Right kidney (tissue), 1 donor: ENCODE data around the gene CELSR2.

Experiments used
- DNase-seq: peaks from one replicate; pipeline ENCODE4 v3.0.0-alpha.2; 2016

CELSR2 gene

GRCh38 chr1:109306832-109307273 is 57.5 kb downstream of the CELSR2 start, which contains the start of gene MYBPHL:
Gene MYBPHL, minus strand, starts transcription at chr1:109307011. Its CDS starts 20 bp downstream, at chr1:109306991.
- no peak for DNase-seq

DNA sequence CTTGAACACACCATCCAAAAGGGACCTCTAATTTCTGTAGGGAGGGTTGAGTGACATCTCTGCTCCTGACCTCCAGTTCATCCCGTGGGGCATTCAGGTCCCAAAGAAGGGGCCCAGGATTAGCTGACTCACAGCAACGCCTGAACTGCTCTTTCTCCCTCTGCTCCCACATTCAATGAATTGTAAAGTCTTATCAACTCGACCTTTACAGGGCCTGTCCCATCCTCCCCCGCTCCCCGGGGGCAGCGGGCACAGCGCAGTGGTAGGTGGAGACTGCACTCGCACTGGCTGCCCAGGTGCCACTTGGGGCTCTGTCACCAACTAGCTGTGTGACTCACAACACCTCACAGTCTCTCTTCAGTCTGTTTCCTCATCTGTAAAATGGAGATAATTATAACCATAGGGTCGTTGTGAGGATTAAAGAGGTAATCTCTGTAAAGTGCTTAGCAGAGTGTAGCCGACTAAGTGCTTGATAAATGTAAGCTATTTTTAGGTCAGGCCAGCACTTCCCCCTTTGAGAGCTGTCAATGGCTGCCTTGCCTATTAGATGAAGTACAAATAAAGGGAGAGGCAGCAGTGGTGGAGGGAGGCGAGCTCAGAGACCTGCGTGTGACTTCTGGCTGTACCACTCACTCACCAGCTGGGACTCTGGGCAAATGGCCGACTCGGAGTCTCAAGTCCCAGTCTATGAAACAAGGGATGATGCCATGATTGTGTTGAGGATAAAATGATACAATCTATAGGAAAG is 58.1 kb downstream of the CELSR2 start:
- DNase-seq = no peak

GRCh38 chr1:109309347-109309746 is 60.0 kb downstream of the CELSR2 start:
- DNase-seq = no peak

DNA sequence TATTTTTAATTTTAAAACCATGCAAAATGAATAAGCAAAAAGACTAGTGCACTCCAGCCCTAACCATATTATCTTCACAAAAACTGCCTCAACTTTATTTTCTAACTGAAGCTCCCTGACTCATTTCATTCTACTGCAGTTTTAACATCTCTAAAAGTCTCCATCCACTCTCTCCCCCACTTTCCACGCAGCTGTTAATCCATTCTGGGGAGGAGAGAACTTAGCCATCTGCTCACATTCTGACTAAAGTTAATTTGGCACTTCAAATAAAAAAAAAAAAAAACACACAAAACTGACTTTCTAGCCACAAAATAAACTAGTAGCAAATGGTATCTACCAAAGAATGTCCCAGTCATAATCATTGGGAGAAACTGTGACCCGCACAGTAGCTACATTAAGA is 62.9 kb downstream of the CELSR2 start:
- no peak for DNase-seq

DNA sequence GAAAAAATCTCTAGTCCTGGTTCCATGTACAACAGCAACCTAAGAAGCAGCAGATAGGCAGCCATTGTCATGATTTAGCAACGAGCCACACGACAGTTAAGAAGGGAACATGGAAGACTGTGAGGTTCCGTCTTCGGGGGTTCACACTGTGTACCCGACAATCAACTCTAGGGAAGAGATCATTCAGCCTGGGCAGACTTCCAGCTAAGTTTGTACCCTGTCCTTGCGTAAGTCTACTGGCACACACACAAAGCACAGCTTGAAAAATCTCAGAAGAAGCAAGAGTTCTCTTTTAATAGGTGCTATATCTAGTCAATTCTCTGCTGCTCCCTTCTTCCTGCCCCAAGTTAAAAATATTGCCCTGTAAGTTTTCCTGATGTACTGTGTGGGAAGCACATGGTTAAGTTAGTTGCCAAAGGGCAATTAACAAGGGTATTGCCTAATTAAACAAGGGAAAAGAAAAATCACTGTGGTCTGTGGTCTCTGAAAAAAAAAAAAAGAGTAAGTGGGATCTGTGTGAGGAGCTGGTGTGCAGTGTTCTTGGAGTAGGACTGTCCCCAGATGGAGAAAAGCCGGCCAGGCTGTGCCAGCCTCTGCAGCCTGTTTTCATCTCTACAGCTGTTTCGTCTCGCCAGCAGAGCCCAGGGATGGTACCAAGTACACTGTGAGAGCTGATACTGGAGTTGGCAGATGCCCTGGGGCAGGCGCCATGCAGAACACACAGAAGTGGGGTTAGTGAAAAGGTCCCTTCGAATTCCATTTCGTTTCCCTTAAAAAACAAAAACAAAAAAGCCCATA is 63.8 kb downstream of the CELSR2 start:
- DNase-seq = no peak

DNA sequence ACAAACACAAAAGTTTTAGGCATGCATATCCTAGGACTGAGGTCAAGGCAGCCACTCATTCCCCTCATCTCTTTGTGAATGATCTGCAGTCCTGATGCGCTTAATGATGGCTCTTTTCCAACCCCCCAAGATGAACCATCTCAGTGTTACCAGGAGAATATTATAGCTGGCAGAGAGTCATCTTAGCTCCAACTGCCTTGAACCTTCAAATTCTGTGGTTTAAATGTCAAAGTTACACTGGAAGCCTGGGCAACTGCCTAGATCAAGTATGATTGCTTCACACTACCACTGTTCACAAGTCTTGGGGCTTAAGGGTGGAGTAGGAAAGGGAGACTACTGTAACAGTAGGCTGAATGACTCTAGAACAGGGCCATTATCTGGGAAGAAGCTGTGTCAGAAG is 65.5 kb downstream of the CELSR2 start:
- DNase-seq = no peak

GRCh38 chr1:109315288-109315687 is 65.9 kb downstream of the CELSR2 start:
- no peak for DNase-seq

DNA sequence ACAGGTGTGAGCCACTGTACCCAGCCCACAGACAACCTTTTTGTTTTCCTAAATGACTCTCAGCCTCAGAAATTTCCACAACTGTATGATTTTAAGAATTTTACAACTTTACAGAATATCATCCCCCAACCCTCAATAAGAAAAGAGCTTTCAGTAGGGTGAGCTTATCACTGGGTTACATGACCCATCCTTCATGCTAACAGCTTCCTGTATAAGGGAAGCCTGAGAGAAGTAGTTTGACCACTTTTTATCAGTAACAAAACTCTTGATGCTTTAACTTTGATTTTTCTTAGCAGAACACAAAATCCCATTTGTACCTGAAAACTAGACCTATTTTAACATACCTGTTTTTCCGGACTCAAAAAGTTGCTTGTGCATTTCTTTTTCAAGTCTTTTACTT is 67.2 kb downstream of the CELSR2 start:
- DNase-seq = no peak

DNA sequence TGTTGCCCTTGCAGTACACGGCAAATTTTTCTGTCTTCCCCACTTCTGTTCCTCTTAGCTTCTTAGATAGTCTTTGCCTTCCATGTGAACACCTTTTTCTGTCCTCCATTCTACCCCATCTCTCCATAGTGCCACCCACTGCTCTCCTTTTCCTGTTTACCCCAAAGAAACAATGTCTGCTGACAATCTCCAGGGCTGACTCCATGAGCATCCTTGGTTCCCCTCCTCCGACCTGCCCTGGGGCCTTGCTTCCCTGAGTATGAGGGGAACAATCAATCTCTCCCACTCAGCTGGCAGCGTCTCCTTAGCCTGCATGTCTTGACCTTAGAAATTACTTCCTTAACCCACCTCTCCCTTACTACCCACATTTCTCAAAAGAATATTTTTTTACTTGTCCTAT is 69.8 kb downstream of the CELSR2 start:
- DNase-seq = no peak

DNA sequence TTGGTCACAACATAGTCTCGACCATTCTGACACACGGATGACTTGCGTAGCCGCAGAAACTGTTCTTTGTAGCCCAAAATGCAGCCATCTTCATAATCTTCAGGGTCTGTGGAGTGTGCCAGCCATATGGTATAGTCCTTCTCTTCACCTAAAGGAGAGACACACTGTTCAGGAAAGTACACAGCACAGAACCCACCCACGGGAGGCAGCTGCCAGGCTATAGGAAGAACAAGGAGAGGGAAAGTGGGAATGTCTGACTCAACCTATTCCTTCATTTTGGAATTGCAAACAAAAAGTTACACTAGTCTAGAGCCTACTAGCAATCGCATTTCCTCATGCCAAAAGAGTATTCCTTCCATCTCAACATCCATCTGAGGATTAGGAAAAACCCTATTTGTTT is 73.6 kb downstream of the CELSR2 start:
- no peak for DNase-seq
